ENCODE measurements around the gene NUP37.

GRCh38 chr12:102033991-102034745 lies 85.7 kb downstream of the NUP37 start:
- TF ChIP-seq POLR2A (IDR thresholded peaks at IDR 0.05; ENCODE audit: low read length) (no peak), GATA1 (IDR thresholded peaks at IDR 0.05; ENCODE audit: low read depth, low read length) (no peak)

Data from erythroblast (primary cell).